GM18858 (cell line): Measurements from ENCODE around the gene OR5D16.
"Not testable (repeated sequence)": the region's sequence is repeated elsewhere in the genome, so short reads cannot be mapped to it uniquely, and the experiment has no call there.

Experiments used
- ATAC-seq: cut with Tn5 transposase; IDR thresholded peaks from one replicate; pipeline ENCODE4 v1.9.1; 2021; ENCODE audit not compliant: unreplicated experiment

OR5D16 gene

DNA sequence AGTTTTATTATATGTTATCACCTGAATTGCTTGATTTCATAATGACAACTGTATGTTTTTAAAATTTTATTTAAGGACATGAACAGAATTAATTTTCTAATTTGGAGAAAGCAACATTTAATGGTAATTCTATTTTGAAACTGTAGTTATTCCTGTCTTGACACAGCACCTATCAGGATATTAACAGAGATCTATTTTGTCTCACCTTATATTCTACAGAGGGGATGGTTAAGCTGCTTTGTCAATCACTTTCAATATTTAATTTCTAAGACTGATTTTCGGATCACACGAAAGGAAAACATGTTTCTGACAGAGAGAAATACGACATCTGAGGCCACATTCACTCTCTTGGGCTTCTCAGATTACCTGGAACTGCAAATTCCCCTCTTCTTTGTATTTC is at the start of gene OR5D16:
Gene OR5D16 (plus strand): TSS at position 301 of the 400 bp plus-strand sequence. CDS start 0 bp downstream, at position 301.
- no peak for ATAC-seq

- no peak for ATAC-seq
These were observed 46.9 kb upstream of the OR5D16 start for GRCh38 chr11:55791606-55792005.

DNA sequence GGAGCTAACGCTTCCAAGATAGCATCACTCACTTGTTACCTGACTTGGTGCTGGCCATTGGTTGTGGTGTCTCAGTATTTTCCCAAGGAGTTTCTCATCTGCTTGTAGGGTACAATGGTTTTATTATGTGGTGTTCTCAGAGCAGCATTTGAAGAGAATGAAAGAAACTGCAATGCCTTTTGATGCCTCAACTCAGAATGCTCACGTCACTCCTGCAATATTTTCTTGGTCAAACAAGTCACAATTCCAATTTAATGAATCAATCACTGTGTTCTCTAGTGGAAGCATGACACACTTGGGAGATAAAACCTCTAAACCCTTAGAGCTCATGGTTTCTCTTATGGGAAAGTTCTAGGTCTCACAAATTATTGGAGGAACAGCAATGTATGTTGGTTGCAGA is 45.2 kb upstream of the OR5D16 start:
- no peak for ATAC-seq

GRCh38 chr11:55795256-55795655 is 43.3 kb upstream of the OR5D16 start, which contains the start of gene OR5D14:
OR5D14 (plus strand) TSS chr11:55795556; CDS start chr11:55795556, 0 bp downstream.
- ATAC-seq = no peak

- ATAC-seq = no peak
These were observed 32.3 kb upstream of the OR5D16 start for GRCh38 chr11:55806248-55806647.

DNA sequence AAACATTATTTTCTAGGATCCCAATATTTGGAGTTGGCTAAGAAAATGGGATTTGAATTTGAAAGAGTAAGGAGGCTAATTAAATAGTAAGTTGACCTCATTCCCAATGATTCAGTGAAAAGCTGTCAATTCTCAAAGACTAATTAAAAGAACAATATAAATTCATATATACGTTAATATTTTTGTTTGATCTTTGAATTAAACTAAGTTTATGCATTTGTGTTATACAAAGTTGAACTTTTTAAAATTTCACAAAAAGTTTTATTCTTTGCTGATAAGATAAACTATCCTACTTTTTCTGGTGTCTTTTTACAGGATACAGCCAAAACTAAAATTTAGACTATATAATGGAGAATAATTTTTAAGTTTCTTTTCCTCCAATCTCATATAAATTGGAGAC is 27.5 kb upstream of the OR5D16 start, which contains the start of gene OR5L1:
Gene OR5L1 (plus strand): TSS at position 301 of the 400 bp plus-strand sequence. CDS start 100 bp downstream, outside the sequence.
- ATAC-seq = no peak

- ATAC-seq = no peak
These were observed 19.2 kb upstream of the OR5D16 start, which contains the start of gene OR5D18 for GRCh38 chr11:55819330-55819729. OR5D18 (plus strand) TSS chr11:55819630; CDS start chr11:55819630, 0 bp downstream.

DNA sequence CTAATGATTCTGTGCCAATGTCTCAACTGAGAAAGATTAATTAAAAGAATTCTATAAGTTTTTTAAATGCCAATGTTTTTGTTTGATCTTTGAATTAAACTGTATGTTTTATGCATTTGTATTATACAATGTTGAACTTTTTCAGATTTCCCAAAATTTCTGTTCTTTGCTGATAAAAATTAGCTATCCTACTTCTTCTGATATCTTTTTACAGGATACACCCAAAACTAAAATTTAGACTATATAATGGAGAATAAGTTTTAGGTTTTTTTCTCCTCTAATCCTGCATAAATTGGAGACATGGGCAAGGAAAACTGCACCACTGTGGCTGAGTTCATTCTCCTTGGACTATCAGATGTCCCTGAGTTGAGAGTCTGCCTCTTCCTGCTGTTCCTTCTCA is 11.6 kb upstream of the OR5D16 start, which contains the start of gene OR5L2:
Gene OR5L2 (plus strand): TSS at position 301 of the 400 bp plus-strand sequence. CDS start 0 bp downstream, at position 301.
- ATAC-seq = no peak

DNA sequence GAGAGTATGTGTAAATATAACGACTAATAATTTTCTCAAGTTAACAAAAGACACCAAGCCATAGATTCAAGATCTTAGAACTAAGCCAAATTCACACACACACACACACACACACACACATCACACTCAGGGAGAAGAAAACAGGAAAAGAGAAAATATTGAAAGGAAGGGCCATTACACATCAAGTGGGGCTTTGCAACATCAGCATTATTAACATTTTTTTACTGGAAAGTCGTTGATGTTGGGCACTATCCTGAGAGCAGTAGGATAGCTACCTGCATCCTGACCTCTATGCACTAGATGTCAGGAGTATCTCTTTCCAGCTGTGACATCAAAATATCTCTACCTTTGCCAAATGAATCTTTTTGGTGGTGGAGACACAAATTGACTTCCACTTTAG is 8.9 kb downstream of the OR5D16 start:
- ATAC-seq = no peak

- ATAC-seq = no peak
These were observed 10.5 kb downstream of the OR5D16 start for GRCh38 chr11:55849037-55849436.

DNA sequence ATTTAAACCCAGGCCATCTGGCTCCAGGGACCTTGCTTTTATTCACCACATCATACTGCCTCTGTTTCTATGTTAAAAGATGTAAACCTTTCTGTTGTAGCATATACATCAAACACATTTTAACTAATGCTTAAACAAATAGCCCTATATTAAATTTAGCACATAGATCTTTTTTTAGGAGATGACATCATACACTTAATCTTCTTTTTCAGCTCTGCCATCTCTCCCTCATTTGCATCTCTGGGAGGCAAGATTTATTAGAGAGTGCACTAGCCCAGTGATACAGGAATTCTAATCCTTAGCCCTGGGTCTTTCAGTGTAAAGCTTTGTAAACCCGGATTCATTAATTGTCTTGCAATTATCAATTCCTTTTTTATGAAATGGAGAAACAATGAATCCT is 13.6 kb downstream of the OR5D16 start:
- ATAC-seq = no peak

DNA sequence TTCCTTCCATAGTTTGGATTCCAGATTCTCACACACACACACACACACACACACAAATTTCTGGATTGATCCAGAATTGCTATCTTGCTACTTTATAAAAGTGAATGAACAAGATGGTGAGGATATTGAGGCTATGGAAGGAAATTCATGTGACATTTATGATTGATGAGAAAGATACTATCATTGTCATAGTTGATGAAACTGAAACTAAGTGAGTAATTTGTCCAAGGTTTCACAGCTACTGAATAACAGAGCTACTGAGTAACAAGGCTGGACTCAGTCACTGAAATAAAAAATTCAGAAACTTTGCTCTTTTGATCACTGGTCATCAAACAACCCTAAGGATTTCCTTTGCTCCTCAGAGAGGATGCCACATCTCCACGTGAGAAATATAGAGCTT is 16.2 kb downstream of the OR5D16 start:
- no peak for ATAC-seq

GRCh38 chr11:55867354-55867753 is 28.8 kb downstream of the OR5D16 start:
- not testable (repeated sequence) for ATAC-seq

- ATAC-seq = not testable (repeated sequence)
These were observed 34.2 kb downstream of the OR5D16 start for GRCh38 chr11:55872731-55873130.

- not testable (repeated sequence) for ATAC-seq
These were observed 34.6 kb downstream of the OR5D16 start for GRCh38 chr11:55873146-55873545.

DNA sequence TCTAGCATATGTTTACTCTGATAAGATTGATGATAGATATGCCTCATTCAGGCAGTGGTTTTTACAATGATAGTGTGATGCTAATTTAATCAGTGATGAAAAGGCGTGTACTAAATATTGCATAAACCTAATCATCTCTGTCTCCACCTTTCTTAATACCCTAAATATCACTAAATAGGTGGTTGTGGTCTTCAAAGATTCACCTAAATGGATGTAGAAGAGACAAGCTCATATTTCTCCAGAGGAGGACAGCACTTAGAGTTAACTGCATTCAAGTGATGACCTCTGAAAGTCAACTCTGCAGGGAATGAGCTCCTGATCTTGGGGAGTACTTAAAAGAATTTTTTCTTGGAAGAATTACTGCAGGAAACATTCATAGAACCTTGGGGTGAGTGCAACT is 44.4 kb downstream of the OR5D16 start, which contains the start of gene TRIM51:
Gene TRIM51 (plus strand): TSS at position 301 of the 400 bp plus-strand sequence. CDS start 2,132 bp downstream, outside the sequence.
- ATAC-seq = not testable (repeated sequence)

DNA sequence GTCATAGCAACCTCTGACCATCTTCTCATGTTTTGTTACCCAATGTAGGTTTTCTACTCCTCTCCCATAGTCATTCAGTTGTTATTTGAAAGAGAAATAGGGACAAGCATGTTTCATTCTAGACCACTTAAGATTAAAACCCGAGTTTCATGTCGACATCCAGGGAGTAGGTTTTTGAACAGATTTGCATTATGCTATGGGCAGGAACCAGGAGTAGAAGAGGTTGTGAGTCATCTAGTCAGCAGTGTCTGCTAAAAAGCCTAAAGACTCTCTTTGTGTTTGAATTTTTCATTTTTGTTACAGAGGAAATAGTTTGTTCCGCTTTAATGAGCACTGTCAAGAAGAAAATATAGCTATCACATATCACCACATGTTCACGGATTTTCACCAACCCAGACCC is 46.4 kb downstream of the OR5D16 start:
- not testable (repeated sequence) for ATAC-seq

GRCh38 chr11:55885481-55885880 is 46.9 kb downstream of the OR5D16 start:
- ATAC-seq = not testable (repeated sequence)
